AG04450 (cell line): ENCODE measurements around the gene ZNF804B. TPM values are rescaled to one million over a fixed set of nuclear protein-coding genes. Genes with fewer than 3 reads are reported as not detected.

Source experiments
- CTCF ChIA-PET: fragments of 300-600, 350-600 bp; formaldehyde crosslinking; extraction: SDS; loops from one replicate; lab custom pipeline; 2022; ENCODE audit warnings: antibody characterized with exemption, inconsistent platforms; lab: Charles Lee
- POLR2A ChIA-PET: fragments of 350-600 bp; formaldehyde crosslinking; extraction: SDS; loops from one replicate; lab custom pipeline; 2021; ENCODE audit warnings: antibody characterized with exemption, inconsistent platforms; lab: Yijun Ruan, JAX
- DNase-seq: peaks from one replicate; pipeline ENCODE4 v3.0.0-alpha.2; 2011; ENCODE audit warnings: low read depth, low spot score
- H3K27ac ChIP-seq: one replicate; pipeline ENCODE4 v1.5.1; 2012; ENCODE audit warnings: low read depth, low read length, control low read depth
- H3K27me3 ChIP-seq: one replicate; pipeline ENCODE4 v1.6.0; 2012; ENCODE audit warnings: low read length; ENCODE audit not compliant: control insufficient read depth, insufficient read depth
- H3K4me3 ChIP-seq: 2 replicates; pipeline ENCODE4 v1.5.1; 2011; ENCODE audit warnings: mild to moderate bottlenecking, low read depth, low read length, control low read depth
- H3K9me3 ChIP-seq: 2 replicates; pipeline ENCODE4 v1.5.1; 2012; ENCODE audit warnings: low read length; ENCODE audit not compliant: control insufficient read depth, insufficient read depth
- CTCF ChIP-seq: IDR thresholded peaks from 2 replicates; pipeline ENCODE4 v1.5.1; 2011; ENCODE audit warnings: low read depth, low read length, control low read depth, inconsistent platforms
- polyA plus RNA-seq: library from polyadenylated mRNA; depleted of rRNA; stranded (reverse); fragments of >200 nt; gene quantifications from 2 replicates; pipeline ENCODE4 v1.2.3, GENCODE V29; 2011

The ZNF804B gene
- polyA plus RNA-seq, 1 experiment, result not detected

GRCh38 chr7:88792361-88792760 is 32.9 kb downstream of the ZNF804B start:
- ChIA-PET CTCF (no interaction called here), POLR2A (no interaction called here)
- TF ChIP-seq CTCF, result no peak
- no peak overlapping the region for H3K4me3 ChIP-seq
- no peaks in the 10 kb centered on the region for H3K27me3 ChIP-seq
- no peaks in the 10 kb centered on the region for H3K9me3 ChIP-seq
- no peak overlapping the region for H3K27ac ChIP-seq
- no peak for DNase-seq

- no peak within 1 kb of the TSS for H3K4me3 ChIP-seq
- no peak for DNase-seq
- ChIA-PET POLR2A (no interaction called here), CTCF (no interaction called here)
- H3K9me3 ChIP-seq, result no peaks in the 10 kb centered on the region
- H3K27ac ChIP-seq, result no peak within 1 kb of the TSS
- TF ChIP-seq CTCF, result no peak
- H3K27me3 ChIP-seq, result no peaks in the 10 kb centered on the region
Measured at GRCh38 chr7:88795553-88795952, 36.1 kb downstream of the ZNF804B start, which contains the start of gene TEX47. TEX47 (minus strand) TSS chr7:88795737; CDS start chr7:88794942, 795 bp downstream.

- no peaks in the 10 kb centered on the region for H3K9me3 ChIP-seq
- H3K4me3 ChIP-seq, result no peak overlapping the region
- H3K27ac ChIP-seq, result no peak overlapping the region
- TF ChIP-seq CTCF, result no peak
- ChIA-PET POLR2A (no interaction called here), CTCF (no interaction called here)
- DNase-seq, result no peak
- no peaks in the 10 kb centered on the region for H3K27me3 ChIP-seq
Measured at GRCh38 chr7:88801046-88801445, 41.5 kb downstream of the ZNF804B start.

- DNase-seq, result no peak
- Histone ChIP-seq H3K27me3 (no peaks in the 10 kb centered on the region), H3K4me3 (no peak overlapping the region), H3K9me3 (no peaks in the 10 kb centered on the region), H3K27ac (no peak overlapping the region)
- CTCF ChIA-PET, result no interaction called here
- TF ChIP-seq CTCF, result no peak
- POLR2A ChIA-PET, result no interaction called here
Measured at GRCh38 chr7:88806280-88807037, 47.0 kb downstream of the ZNF804B start.

- H3K27ac ChIP-seq, result no peak overlapping the region
- H3K4me3 ChIP-seq, result no peak overlapping the region
- H3K9me3 ChIP-seq, result peaks cover 10% of the 10 kb centered on the region; the same call in 1 of the 2 replicates
- POLR2A ChIA-PET, result no interaction called here
- no peak for DNase-seq
- no peaks in the 10 kb centered on the region for H3K27me3 ChIP-seq
- CTCF ChIA-PET, result no interaction called here
- TF ChIP-seq CTCF, result no peak
Measured at GRCh38 chr7:88818552-88818951, 59.1 kb downstream of the ZNF804B start.
